ENCODE data around the gene POLDIP2.

The POLDIP2 gene

DNA sequence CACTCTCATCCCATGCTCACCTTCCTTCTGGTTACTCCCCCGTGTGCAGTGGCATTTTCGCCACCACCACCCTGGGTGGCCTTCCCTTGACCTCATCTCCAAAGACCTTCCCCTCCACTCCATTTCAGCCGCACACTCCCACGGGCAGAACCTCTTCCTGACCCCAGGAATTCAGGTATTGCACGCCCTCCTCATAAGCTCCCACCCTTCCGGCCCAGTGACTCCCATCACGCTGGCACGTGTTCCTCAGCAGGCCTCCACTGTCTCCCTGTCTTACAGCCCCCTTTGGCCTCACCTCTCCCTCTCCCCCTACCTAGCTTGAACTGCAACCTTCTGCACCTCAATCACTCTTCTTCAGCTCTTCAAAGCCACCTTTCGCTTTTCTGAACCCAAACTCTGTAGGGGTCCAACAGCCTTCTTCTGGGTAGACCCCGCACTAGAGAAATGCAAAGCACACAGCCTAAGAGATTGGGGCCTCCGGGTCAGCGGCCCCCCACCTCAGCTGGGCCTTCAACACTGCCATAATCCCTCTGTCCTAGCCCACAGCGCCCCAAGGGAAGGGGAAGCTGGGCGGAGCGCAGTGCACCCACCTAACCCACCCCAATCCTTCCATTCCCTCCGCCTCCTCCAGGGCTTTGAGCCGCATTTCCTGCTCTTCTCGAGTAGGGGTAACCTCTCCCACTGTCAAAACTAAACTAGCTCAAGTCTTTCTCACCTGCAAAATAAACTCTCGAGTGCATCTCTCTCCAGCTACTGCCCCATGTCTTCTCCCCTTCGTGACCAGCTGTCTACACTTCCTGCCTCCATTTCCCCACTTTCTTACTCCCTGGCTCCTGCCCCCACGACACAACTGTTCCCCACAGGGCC, 40.0 kb downstream of the POLDIP2 start:
- H3K27me3 Mint-ChIP-seq = no peaks in the 10 kb centered on the region
- H3K36me3 Mint-ChIP-seq = no peaks in the 10 kb centered on the region

GRCh38 chr17:28315846-28316705, 41.3 kb downstream of the POLDIP2 start:
- no peak overlapping the region for H3K4me3 Mint-ChIP-seq
- H3K27me3 Mint-ChIP-seq = no peaks in the 10 kb centered on the region
- H3K36me3 Mint-ChIP-seq = no peaks in the 10 kb centered on the region
- DNase-seq (ENCODE audit: low spot score in 2 of 2) = no peak
- no peak overlapping the region for H3K27ac Mint-ChIP-seq
- H3K9me3 Mint-ChIP-seq = no peaks in the 10 kb centered on the region
- peaks cover 19% of the 10 kb centered on the region for H3K4me1 Mint-ChIP-seq
- ATAC-seq (ENCODE audit: low read depth) = no peak

More for the DNA sequence above, 40.0 kb downstream of the POLDIP2 start:
- DNase-seq (ENCODE audit: low spot score in 2 of 2) (no peak), ATAC-seq (ENCODE audit: low read depth) (no peak)
- H3K9me3 Mint-ChIP-seq = no peaks in the 10 kb centered on the region
- peaks cover 19% of the 10 kb centered on the region for H3K4me1 Mint-ChIP-seq
- no peak overlapping the region for H3K4me3 Mint-ChIP-seq
- no peak overlapping the region for H3K27ac Mint-ChIP-seq

DNA sequence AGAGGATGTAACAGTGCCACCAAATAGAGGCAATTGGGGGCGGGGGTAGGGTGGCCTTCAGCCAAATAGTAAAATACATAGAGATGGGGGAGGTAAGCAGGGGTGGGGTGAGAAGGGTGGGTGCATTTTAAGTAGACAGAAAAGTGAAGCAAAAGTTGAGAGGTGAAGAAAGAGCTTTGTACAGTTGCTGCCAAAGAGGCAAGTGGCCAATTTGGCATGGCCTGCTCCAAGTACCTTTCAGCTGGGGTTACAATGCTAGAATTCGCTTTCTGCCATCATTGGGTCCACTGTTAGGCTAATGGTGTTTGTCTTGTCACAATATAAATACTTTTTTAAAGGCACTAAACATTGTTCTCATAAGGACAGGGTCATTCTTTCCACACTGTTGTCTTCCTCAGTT, 43.5 kb downstream of the POLDIP2 start:
- Mint-ChIP-seq H3K27ac (no peak overlapping the region), H3K4me1 (peaks cover 10% of the 10 kb centered on the region), H3K36me3 (no peaks in the 10 kb centered on the region), H3K4me3 (no peak overlapping the region), H3K27me3 (no peaks in the 10 kb centered on the region), H3K9me3 (no peaks in the 10 kb centered on the region)
- DNase-seq (ENCODE audit: low spot score in 2 of 2) = no peak
- no peak for ATAC-seq (ENCODE audit: low read depth)

DNA sequence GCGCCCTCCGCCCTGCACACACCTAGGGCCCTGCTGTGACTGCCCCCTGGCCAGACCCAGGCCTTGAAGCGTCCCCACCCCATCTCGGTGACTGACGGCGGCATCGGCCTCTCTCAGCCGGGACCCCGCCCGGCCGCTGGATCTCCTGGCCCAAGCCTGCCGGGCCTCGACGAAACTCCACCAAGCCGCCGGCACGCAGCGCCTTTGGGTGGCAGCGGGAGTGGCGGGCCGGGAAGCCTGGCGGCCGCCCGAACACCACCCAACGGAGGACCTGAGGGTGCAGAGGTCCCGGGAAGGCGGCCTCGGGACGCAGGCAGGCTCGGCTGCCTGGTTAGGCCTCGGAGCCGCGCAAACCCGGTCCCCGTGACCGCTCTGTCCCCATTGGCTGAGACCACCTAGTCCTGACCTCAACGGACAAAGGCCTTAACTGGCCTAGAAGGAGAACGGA, 50.3 kb downstream of the POLDIP2 start:
- Mint-ChIP-seq H3K9me3 (no peaks in the 10 kb centered on the region), H3K27me3 (peaks cover 6% of the 10 kb centered on the region), H3K4me1 (no peaks in the 10 kb centered on the region), H3K36me3 (no peaks in the 10 kb centered on the region), H3K4me3 (no peak overlapping the region), H3K27ac (no peak overlapping the region)
- DNase-seq (ENCODE audit: low spot score in 2 of 2) (no peak), ATAC-seq (ENCODE audit: low read depth) (no peak)

GRCh38 chr17:28298449-28298848, 58.9 kb downstream of the POLDIP2 start:
- ATAC-seq (ENCODE audit: low read depth) (no peak), DNase-seq (ENCODE audit: low spot score in 2 of 2) (no peak)
- Mint-ChIP-seq H3K36me3 (no peaks in the 10 kb centered on the region), H3K4me3 (no peak overlapping the region), H3K9me3 (no peaks in the 10 kb centered on the region), H3K27ac (no peak overlapping the region), H3K4me1 (peaks cover 4% of the 10 kb centered on the region), H3K27me3 (peaks cover 4% of the 10 kb centered on the region)
